IgD-negative memory B cell (primary cell): ENCODE measurements around the gene ENTPD3. TPM values are rescaled to one million over a fixed set of nuclear protein-coding genes. Genes with fewer than 3 reads are reported as not detected.

Experiments used
- H3K27ac Mint-ChIP-seq, 3 donors: one replicate each; pipeline ENCODE4 v1.8.0; 2020 to 2022; ENCODE audit warnings: mild to moderate bottlenecking in 3 of 3, mixed read lengths in 3 of 3, moderate library complexity in 1 of 3
- H3K27me3 Mint-ChIP-seq: one replicate; pipeline ENCODE4 v1.8.0; 2021; ENCODE audit warnings: mixed read lengths
- H3K36me3 Mint-ChIP-seq: one replicate; pipeline ENCODE4 v1.8.0; 2020; ENCODE audit warnings: mild to moderate bottlenecking, mixed read lengths
- H3K4me1 Mint-ChIP-seq, 3 donors: one replicate each; pipeline ENCODE4 v1.8.0; 2020 to 2022; ENCODE audit warnings: mixed read lengths in 3 of 3, mild to moderate bottlenecking in 1 of 3
- H3K4me3 Mint-ChIP-seq, 4 donors: one replicate each; pipeline ENCODE4 v1.8.0; 2020 to 2022; ENCODE audit warnings: mild to moderate bottlenecking in 4 of 4, mixed read lengths in 4 of 4, moderate library complexity in 3 of 4
- H3K9me3 Mint-ChIP-seq, 3 donors: one replicate each; pipeline ENCODE4 v1.8.0; 2020 to 2021; ENCODE audit warnings: mixed read lengths in 3 of 3, mild to moderate bottlenecking in 1 of 3
- polyA plus RNA-seq: library from polyadenylated mRNA; unstranded; fragments of 300-500 nt; fragmentation: Illumina TruSeq; gene quantifications from one replicate; pipeline ENCODE4 v1.2.3, GENCODE V29; 2021

ENTPD3 gene, protein sequence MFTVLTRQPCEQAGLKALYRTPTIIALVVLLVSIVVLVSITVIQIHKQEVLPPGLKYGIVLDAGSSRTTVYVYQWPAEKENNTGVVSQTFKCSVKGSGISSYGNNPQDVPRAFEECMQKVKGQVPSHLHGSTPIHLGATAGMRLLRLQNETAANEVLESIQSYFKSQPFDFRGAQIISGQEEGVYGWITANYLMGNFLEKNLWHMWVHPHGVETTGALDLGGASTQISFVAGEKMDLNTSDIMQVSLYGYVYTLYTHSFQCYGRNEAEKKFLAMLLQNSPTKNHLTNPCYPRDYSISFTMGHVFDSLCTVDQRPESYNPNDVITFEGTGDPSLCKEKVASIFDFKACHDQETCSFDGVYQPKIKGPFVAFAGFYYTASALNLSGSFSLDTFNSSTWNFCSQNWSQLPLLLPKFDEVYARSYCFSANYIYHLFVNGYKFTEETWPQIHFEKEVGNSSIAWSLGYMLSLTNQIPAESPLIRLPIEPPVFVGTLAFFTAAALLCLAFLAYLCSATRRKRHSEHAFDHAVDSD
- 0.21 TPM for polyA plus RNA-seq

DNA sequence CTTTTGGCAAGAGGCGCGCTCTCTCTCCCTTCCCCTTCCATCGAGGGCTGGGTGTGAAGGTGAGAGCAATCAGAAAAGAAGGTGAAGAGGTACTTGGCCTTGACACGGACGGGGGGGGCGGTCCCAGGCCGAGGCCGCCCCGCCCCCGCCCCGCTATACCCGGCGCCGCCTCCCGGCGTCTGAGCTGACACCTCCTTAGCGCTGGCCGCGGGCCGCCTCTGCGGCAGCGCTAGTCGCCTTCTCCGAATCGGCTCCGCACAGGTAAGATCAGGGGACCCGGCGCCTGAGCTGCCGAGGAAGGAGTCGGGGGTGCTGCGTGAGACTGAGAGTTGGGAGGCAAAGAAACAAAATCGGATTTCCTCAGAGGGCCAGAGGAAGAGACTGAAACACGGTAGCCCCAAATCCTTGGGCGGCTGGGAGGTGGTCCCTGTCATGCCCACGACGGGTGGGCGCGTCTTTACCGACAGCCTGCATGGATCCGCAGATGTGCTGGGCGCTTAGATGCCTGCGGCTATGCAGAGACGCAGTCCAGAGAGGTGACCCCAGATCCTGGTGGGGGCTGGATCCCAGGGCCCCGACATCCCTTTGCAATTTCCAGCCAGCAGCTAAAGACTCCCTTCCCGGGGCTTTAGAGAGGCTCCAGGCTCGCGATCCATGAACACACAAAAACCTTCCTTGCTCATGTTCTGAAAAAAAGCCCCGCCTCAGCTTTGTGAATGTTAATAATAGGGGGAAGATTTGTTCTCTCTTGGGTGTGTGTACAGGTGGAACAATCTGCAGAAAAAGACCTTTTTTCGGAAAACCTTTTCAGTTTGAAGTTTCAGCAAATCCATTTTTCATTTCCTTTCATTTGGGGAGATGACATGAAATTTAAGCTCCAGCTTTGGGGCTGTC, at the start of gene ENTPD3:
Gene ENTPD3, plus strand, starts transcription at position 184 of the 894 bp plus-strand sequence. CDS start 874 bp downstream, outside the sequence.
- Mint-ChIP-seq H3K4me1 (peaks cover 2 to 7% (median 6%) of the 10 kb centered on the region in 3 donors), H3K4me3 (peak within 1 kb of the TSS in 2 of 4 donors; percentile 84 to 92), H3K9me3 (peaks cover 0 to 1% (median 0%) of the 10 kb centered on the region in 3 donors), H3K27ac (no peak within 1 kb of the TSS), H3K27me3 (peaks cover 14% of the 10 kb centered on the region), H3K36me3 (peaks cover 1% of the 10 kb centered on the region)

DNA sequence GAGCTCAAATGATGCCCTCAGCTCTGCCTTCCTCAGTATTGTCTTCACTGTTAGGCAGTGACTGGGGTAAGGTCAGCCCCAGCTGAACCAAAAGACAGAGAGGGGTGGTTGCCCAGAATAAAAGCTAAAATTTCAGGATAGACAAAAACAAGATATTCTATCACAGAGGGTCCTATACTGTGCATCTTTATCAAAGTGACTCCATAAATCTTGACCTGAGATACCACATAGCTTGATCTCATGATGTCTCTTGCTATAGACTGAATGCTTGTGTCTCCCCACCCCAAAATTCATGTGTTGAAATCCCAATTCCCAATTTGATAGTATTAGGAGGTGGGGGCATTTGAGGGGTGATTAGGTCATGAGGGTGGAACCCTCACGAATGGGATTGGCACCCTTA, 47.1 kb upstream of the ENTPD3 start:
- H3K4me3 Mint-ChIP-seq: no peak overlapping the region
- peaks cover 0 to 2% (median 0%) of the 10 kb centered on the region in 3 donors for H3K9me3 Mint-ChIP-seq
- H3K36me3 Mint-ChIP-seq: peaks cover 5% of the 10 kb centered on the region
- H3K27me3 Mint-ChIP-seq: peaks cover 3% of the 10 kb centered on the region
- H3K27ac Mint-ChIP-seq: no peak overlapping the region
- no peaks in the 10 kb centered on the region for H3K4me1 Mint-ChIP-seq

DNA sequence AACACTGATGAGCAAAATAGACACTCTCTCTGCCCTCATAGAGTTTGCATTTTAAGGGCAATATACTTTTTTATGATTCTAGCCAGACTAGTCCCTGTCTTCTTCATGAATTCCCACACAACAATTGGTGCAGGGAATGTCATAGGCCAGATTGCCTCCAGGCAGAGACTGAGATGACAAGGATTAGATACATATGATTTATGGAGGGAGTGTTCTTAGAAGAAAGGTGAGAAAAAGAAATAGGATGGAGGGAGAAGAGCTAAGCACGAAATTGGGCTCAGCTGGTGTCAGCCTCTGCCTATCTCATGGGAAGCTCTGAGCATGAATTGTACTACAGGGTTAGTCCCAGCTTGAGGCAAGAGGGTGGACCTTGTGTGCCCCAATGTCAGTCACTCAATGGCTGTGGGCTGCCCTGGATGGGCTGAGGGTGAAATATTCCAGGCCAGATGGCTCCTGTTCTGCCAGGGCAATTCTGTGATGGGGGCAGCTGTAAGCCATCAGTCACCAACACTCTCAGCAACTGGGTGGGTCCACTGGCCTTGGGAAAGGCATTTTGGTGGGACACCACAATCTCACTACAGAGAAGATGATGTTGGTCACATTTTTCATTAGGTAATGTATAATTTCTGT, 46.3 kb upstream of the ENTPD3 start:
- no peak overlapping the region for H3K4me3 Mint-ChIP-seq
- no peaks in the 10 kb centered on the region for H3K4me1 Mint-ChIP-seq
- peaks cover 0 to 2% (median 0%) of the 10 kb centered on the region in 3 donors for H3K9me3 Mint-ChIP-seq
- H3K27me3 Mint-ChIP-seq: peaks cover 3% of the 10 kb centered on the region
- H3K36me3 Mint-ChIP-seq: peaks cover 5% of the 10 kb centered on the region
- H3K27ac Mint-ChIP-seq: no peak overlapping the region

DNA sequence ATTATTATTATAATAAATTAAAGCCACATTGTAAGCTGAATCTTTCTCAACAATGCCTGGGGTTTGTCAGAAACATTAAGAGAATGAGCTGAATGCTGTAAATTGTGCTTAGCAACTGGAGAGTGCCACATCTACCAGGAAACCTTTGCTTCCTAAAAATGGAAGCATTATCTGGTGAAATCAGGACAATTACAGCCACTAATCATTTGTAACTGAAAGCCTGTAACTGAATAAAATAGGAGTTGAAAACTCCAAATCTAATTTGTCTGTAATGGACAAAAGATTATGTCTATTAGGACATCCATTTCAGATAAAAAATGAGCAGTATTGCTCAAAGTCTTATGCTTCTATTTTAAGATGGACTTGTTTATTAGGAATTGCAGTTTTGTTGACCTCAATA, 45.3 kb upstream of the ENTPD3 start:
- Mint-ChIP-seq H3K36me3 (peaks cover 5% of the 10 kb centered on the region), H3K4me3 (no peak overlapping the region), H3K9me3 (peaks cover 0 to 2% (median 0%) of the 10 kb centered on the region in 3 donors), H3K4me1 (no peaks in the 10 kb centered on the region), H3K27me3 (peaks cover 2% of the 10 kb centered on the region), H3K27ac (no peak overlapping the region)

DNA sequence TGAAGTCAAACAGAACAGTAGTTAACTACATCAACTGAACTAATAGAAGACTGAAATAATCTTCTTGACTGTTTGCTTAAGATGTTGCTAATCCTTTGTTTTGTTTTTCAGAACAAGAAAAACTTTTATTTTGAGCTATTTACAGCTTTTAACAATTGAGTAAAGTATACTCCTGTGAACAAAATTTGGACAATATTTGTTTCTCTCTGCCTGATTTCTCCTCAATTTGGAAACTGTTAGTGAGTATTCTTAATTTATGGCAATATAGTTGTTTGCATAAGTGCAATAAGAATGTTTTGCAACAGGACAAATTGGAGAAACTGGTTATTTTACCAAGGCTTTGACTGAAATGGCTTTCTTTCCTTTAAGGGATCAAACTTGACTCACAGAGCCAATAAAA, 36.5 kb upstream of the ENTPD3 start:
- H3K4me1 Mint-ChIP-seq: no peaks in the 10 kb centered on the region
- H3K27me3 Mint-ChIP-seq: peaks cover 3% of the 10 kb centered on the region
- H3K4me3 Mint-ChIP-seq: no peak overlapping the region
- peaks cover 3 to 15% (median 6%) of the 10 kb centered on the region in 3 donors for H3K9me3 Mint-ChIP-seq
- H3K36me3 Mint-ChIP-seq: no peaks in the 10 kb centered on the region
- no peak overlapping the region for H3K27ac Mint-ChIP-seq

DNA sequence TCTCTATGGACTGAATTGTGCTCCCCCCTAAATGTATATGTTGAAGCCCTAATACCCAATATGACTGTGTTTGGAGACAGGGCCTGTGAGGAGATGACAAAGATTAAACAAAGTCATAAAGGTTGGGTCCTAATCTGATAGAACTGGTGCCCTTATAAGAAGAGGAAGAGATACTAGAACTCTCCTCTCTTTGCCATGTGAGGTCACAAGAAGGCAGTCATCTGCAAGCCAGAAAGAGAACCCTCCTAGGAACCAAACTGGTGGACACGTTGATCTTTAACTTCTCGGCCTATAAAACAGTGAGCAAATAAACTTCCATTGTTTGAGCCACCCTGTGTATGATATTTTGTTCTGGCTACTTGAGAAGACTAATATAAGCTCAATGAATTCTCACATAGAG, 31.6 kb upstream of the ENTPD3 start:
- H3K27ac Mint-ChIP-seq: no peak overlapping the region
- H3K4me1 Mint-ChIP-seq: no peaks in the 10 kb centered on the region
- H3K36me3 Mint-ChIP-seq: peaks cover 3% of the 10 kb centered on the region
- peaks cover 3% of the 10 kb centered on the region for H3K27me3 Mint-ChIP-seq
- H3K4me3 Mint-ChIP-seq: no peak overlapping the region
- H3K9me3 Mint-ChIP-seq: peaks cover 3 to 8% (median 6%) of the 10 kb centered on the region in 3 donors

DNA sequence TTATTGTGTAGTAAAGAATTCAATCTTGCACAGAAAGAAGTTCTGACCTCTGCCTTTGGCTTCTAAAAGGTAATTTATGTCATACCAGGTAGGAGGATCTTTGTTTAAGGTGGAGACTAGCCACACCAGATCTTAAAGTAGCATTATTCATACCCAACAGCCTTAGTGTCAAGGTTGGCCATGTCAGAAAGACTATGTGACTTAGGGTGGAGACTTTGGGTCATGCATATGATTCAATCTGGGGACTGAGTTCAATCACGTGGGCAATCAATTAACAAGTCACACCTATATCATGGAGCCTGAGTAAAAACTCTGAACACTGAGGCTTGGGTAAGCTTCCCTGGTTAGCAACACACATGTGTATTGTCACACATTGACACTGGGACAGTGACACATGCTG, 28.5 kb upstream of the ENTPD3 start:
- no peak overlapping the region for H3K4me3 Mint-ChIP-seq
- H3K36me3 Mint-ChIP-seq: peaks cover 3% of the 10 kb centered on the region
- H3K27ac Mint-ChIP-seq: no peak overlapping the region
- H3K9me3 Mint-ChIP-seq: peaks cover 0 to 4% (median 0%) of the 10 kb centered on the region in 3 donors
- peaks cover 3% of the 10 kb centered on the region for H3K27me3 Mint-ChIP-seq
- H3K4me1 Mint-ChIP-seq: no peaks in the 10 kb centered on the region

DNA sequence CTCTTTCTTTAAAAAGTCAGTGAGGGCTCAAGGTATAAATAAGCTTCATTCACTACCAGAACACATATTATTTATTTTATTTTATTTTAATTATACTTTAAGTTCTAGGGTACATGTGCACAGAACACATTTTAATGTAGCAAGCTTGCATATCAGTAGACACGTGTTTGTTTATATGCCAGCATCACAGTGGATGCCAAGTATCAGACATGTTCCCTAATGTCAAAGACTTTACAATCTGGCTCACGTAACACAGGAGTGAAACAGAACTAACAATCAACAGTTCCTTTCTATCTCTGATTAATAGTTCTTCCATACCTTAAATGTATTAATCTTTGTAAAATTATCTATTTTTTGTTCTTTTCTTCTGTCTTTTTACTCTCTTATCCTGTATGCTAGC, 23.3 kb upstream of the ENTPD3 start:
- Mint-ChIP-seq H3K27me3 (peaks cover 7% of the 10 kb centered on the region), H3K36me3 (no peaks in the 10 kb centered on the region), H3K27ac (no peak overlapping the region)

DNA sequence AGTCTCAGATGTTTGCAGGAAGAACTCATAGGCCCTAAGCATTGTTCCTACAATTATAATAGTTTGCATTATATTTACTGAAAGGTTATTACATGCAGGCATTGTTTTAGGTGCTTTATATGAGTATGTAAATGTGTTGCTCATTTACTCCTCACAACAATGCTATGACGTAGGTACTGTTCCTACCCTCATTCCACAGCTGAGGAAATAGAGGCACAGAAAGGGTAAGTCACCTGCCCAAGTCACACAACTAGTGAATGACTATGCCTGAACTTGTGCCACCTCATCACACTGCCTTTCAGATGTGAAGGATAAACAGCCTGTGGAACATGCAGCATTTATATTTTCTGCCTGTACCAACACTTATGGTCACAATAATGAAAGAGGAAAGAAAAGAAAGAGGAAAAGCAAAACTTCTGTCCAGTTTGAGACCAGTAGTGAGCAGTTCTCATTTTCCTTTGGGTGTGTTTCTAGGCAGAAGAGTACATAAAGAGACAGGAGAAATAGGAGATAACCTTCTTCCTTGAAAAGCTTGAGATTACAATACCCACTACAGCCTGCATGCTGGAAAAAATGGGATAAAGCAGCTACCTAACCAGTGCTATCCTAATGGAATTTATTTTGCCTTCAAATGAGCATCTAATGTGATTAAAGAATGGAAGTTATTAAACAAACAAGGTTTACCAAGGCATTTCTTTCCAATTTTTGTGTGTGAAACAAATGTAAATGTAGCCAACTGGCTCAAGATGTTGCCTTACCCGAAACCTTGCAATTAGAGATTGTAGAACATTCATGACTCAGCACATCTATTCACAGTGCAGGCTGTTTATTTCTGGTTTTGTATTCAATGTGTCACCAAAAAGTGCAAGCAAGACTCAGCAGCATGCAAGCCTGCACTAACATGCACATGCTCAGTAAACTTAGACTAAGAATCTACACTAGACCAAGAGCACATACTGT, 20.5 kb upstream of the ENTPD3 start:
- no peak overlapping the region for H3K27ac Mint-ChIP-seq
- no peaks in the 10 kb centered on the region for H3K9me3 Mint-ChIP-seq
- H3K4me1 Mint-ChIP-seq: no peaks in the 10 kb centered on the region
- H3K4me3 Mint-ChIP-seq: no peak overlapping the region
- peaks cover 11% of the 10 kb centered on the region for H3K27me3 Mint-ChIP-seq
- no peaks in the 10 kb centered on the region for H3K36me3 Mint-ChIP-seq

More for the DNA sequence above, 23.3 kb upstream of the ENTPD3 start:
- no peaks in the 10 kb centered on the region for H3K9me3 Mint-ChIP-seq
- no peaks in the 10 kb centered on the region for H3K4me1 Mint-ChIP-seq
- H3K4me3 Mint-ChIP-seq: no peak overlapping the region

DNA sequence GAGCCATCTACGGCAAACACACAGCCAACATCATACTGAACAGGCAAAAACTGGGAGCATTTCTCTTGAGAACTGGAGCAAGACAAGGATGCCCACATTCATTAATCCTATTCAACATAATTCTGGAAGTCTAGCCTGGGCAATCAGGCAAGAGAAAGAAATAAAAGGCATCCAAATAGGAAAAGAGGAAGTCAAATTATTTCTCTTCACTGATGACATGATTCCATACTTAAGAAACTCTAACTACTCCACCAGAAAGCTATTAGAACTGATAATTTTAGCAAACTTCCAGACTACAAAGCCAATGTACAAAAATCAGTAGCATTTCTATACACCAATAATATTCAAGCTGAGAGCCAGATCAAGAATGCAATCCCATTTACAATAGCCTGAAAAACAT, 17.3 kb upstream of the ENTPD3 start:
- H3K27me3 Mint-ChIP-seq: peaks cover 13% of the 10 kb centered on the region
- no peaks in the 10 kb centered on the region for H3K9me3 Mint-ChIP-seq
- no peak overlapping the region for H3K27ac Mint-ChIP-seq
- no peak overlapping the region for H3K4me3 Mint-ChIP-seq
- H3K36me3 Mint-ChIP-seq: no peaks in the 10 kb centered on the region
- no peaks in the 10 kb centered on the region for H3K4me1 Mint-ChIP-seq

DNA sequence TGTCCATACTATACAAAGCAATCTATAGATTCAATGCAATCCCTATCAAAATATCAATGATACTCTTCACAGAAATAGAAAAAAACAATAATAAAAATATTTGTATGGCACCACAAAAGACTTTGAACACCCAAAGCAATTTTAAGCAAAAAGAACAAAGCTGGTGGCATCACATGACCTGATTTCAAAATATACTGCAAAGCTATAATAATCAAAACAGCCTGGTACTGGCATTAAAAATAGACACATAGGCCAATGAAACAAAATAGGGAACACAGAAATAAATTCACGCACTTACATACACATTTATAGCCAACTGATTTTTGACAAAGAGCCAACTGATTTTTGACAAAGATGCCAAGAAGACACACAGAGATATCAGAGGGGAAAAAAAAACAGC, 9.2 kb upstream of the ENTPD3 start:
- H3K4me3 Mint-ChIP-seq: no peak overlapping the region
- no peaks in the 10 kb centered on the region for H3K4me1 Mint-ChIP-seq
- peaks cover 5 to 10% (median 7%) of the 10 kb centered on the region in 3 donors for H3K9me3 Mint-ChIP-seq
- H3K27ac Mint-ChIP-seq: no peak overlapping the region
- peaks cover 2% of the 10 kb centered on the region for H3K27me3 Mint-ChIP-seq
- H3K36me3 Mint-ChIP-seq: no peaks in the 10 kb centered on the region

DNA sequence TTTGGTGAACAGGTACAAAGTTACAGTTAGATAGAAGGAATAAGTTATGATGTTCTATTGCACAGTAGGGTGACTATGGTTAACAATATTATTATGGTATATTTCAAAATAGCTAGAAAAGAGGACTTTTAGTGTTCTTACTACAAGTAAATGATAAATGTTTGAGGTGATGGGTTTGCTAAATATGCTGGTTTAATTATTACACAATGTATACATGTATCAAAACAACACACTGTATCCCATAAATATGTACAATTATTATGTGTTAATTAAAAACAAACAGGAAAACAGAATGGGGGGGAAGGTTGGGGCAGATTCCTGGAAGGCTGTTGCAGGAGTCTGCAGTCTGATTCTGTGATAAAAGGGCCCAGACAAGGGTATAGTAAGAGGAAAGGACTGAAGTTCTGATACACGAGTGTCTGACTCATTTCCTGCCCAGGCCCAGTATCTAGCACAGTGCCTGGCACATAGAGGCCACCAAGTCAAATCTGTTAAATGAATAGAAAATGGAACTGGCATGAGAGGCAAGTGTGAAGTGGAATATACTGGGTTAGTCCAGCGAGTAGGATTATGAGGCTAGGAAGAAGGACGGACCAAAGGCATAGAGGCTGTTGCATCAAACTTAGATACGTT, 7.2 kb upstream of the ENTPD3 start:
- Mint-ChIP-seq H3K27me3 (peaks cover 4% of the 10 kb centered on the region), H3K27ac (no peak overlapping the region), H3K9me3 (peaks cover 5 to 10% (median 7%) of the 10 kb centered on the region in 3 donors), H3K36me3 (no peaks in the 10 kb centered on the region), H3K4me1 (no peaks in the 10 kb centered on the region), H3K4me3 (no peak overlapping the region)

DNA sequence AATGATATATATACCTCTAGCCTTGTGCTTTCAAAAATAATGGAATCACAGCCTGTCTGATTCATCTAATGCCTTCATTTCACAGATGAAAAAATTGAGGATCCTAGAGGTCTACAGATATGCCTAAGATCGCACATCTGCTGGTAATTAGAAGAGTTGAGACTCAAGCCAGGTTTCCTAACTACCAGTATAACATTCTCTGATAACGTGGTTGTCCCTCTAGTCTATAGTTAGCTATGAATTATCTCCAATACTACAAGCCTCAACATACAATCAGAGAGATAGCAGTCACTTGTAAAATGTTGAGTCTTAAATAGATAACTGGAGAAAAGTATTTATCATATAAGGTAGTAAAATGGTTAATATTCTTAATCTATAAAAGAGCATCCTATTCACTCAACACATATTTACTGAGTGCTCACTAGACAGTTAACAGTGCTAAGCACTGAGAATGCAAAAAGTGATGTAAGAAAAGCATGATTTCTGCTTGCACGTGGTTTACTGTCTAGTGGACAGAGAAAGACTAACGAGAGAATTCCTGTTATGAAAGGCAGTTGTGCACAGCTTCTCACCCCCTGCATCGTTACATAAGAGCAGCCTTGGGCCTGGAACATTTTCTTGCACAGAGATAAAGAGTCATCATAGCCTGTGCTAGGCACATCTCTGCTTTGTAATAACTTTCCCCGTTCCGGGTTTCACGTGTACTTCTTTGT, 4.9 kb upstream of the ENTPD3 start:
- Mint-ChIP-seq H3K27me3 (peaks cover 4% of the 10 kb centered on the region), H3K9me3 (peaks cover 2 to 7% (median 7%) of the 10 kb centered on the region in 3 donors), H3K36me3 (no peaks in the 10 kb centered on the region), H3K4me3 (no peak overlapping the region), H3K4me1 (peaks cover under 1 to 6% (median 6%) of the 10 kb centered on the region in 3 donors), H3K27ac (no peak overlapping the region)
